ENCODE data around the gene ARMC5.

DNA sequence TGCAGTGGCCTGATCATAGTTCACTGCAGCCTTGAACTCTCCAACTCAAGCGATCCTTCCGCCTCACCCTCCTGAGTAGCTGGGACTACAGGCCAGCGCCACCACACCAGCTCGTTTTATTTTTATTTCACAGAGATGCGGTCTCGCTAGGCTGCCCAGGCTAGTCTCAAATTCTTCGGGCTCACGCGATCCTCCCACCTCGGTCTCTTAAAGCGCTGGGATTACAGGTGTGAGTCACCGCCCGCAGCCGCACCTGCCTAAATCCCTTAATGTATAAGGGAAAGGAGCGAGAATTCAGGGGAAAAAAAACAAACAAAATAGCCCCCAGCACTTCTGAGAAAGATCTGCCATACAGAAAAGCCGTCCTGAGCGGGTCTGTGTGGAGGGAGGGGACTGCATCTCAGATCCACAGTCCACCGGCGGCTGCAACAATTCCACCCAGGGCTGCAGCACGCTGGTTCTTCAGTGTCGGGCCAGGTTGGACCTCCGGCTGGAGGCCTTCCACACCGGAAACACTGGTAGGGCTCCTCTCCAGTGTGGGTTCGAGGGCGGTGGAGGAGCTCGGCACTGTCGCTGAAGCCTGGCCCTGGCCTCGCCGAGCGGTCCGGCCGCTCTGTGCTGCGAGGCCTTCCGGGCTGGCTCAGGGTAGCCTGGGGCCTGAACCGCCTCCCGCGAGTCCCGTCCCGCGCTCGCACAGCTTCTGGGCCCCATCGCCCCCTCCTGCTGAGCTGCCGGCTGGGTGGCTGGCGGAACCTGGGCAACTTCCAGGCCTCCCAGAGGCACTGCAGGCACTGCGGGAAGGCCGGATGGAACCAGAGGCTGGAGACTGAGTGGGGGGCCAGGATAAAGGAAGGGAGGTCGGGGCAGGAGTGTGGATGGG, 23.7 kb upstream of the ARMC5 start:
- TF ChIP-seq POLR2A (IDR thresholded peaks at IDR 0.05) (no peak), EP300 (IDR thresholded peaks at IDR 0.05) (no peak), POLR2AphosphoS5 (IDR thresholded peaks at IDR 0.05) (no peak)
- TF ChIP-seq, protein P1, sequence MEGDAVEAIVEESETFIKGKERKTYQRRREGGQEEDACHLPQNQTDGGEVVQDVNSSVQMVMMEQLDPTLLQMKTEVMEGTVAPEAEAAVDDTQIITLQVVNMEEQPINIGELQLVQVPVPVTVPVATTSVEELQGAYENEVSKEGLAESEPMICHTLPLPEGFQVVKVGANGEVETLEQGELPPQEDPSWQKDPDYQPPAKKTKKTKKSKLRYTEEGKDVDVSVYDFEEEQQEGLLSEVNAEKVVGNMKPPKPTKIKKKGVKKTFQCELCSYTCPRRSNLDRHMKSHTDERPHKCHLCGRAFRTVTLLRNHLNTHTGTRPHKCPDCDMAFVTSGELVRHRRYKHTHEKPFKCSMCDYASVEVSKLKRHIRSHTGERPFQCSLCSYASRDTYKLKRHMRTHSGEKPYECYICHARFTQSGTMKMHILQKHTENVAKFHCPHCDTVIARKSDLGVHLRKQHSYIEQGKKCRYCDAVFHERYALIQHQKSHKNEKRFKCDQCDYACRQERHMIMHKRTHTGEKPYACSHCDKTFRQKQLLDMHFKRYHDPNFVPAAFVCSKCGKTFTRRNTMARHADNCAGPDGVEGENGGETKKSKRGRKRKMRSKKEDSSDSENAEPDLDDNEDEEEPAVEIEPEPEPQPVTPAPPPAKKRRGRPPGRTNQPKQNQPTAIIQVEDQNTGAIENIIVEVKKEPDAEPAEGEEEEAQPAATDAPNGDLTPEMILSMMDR (IDR thresholded peaks at IDR 0.05), result no peak

Data from stomach (tissue), 4 donors.